Liver (tissue), 9 donors: ENCODE results near the gene EWSR1. TPM values are rescaled to one million over a fixed set of nuclear protein-coding genes. Genes with fewer than 3 reads are reported as not detected.

Source experiments
- DNase-seq: peaks from one replicate; pipeline ENCODE4 v3.0.0-alpha.2; 2017; ENCODE audit warnings: low spot score
- H3K27ac ChIP-seq, 2 donors: one replicate each; pipeline ENCODE4 v1.7.0; 2013; ENCODE audit warnings: inconsistent platforms in 2 of 2, low read length in 2 of 2, control low read depth in 1 of 2, low read depth in 1 of 2, mild to moderate bottlenecking in 1 of 2
- H3K27me3 ChIP-seq, 4 donors: one replicate each; pipeline versions ENCODE4 v1.6.1 to v1.7.0; 2013; ENCODE audit warnings: low read length in 3 of 4, inconsistent platforms in 1 of 4, mild to moderate bottlenecking in 1 of 4, moderate library complexity in 1 of 4; ENCODE audit not compliant: control insufficient read depth in 4 of 4, insufficient read depth in 4 of 4
- H3K36me3 ChIP-seq, 4 donors: one replicate each; pipeline versions ENCODE4 v1.6.1 to v1.7.0; 2013; ENCODE audit warnings: low read length in 3 of 4, mild to moderate bottlenecking in 3 of 4, low read depth in 1 of 4, moderate library complexity in 1 of 4; ENCODE audit not compliant: control insufficient read depth in 4 of 4, insufficient read depth in 3 of 4
- H3K4me1 ChIP-seq, 4 donors: one replicate each; pipeline versions ENCODE4 v1.6.1 to v1.7.0; 2013; ENCODE audit warnings: low read length in 3 of 4, mild to moderate bottlenecking in 3 of 4, moderate library complexity in 1 of 4; ENCODE audit not compliant: control insufficient read depth in 4 of 4, insufficient read depth in 4 of 4
- H3K4me3 ChIP-seq, 3 donors: one replicate each; pipeline versions ENCODE4 v1.6.1 to v1.7.0; 2013; ENCODE audit warnings: low read length in 3 of 3, control low read depth in 1 of 3, low read depth in 1 of 3, mild to moderate bottlenecking in 1 of 3
- H3K9ac ChIP-seq, 2 donors: one replicate each; pipeline ENCODE4 v1.7.0; 2013; ENCODE audit warnings: low read length in 2 of 2, mild to moderate bottlenecking in 2 of 2, moderate library complexity in 2 of 2, control low read depth in 1 of 2, low read depth in 1 of 2
- H3K9me3 ChIP-seq, 4 donors: one replicate each; pipeline versions ENCODE4 v1.6.1 to v1.7.0; 2013; ENCODE audit warnings: low read length in 3 of 4; ENCODE audit not compliant: control insufficient read depth in 4 of 4
- EGR1 ChIP-seq, 2 donors: IDR thresholded peaks; 2 replicates each; pipeline ENCODE4 v1.6.1; 2016 to 2018; ENCODE audit warnings: antibody characterized with exemption in 2 of 2, low read depth in 2 of 2
- FOXA1 ChIP-seq: IDR thresholded peaks from 2 replicates; pipeline ENCODE4 v1.6.1; 2016; ENCODE audit warnings: antibody characterized with exemption
- FOXA2 ChIP-seq: IDR thresholded peaks from 2 replicates; pipeline ENCODE4 v1.6.1; 2016; ENCODE audit warnings: antibody characterized with exemption
- GABPA ChIP-seq, 2 donors: IDR thresholded peaks in 1 of 2; conservative IDR thresholded peaks in 1 of 2; 2 replicates each; pipeline ENCODE4 v1.6.1; 2016; ENCODE audit warnings: antibody characterized with exemption in 2 of 2, mild to moderate bottlenecking in 1 of 2, moderate library complexity in 1 of 2
- HNF4A ChIP-seq, 2 donors: conservative IDR thresholded peaks; 2 replicates each; pipeline ENCODE4 v1.6.1; 2016; ENCODE audit warnings: antibody characterized with exemption in 2 of 2, mild to moderate bottlenecking in 2 of 2
- HNF4G ChIP-seq: IDR thresholded peaks from 2 replicates; pipeline ENCODE4 v1.6.1; 2016; ENCODE audit warnings: antibody characterized with exemption
- JUND ChIP-seq, 2 donors: IDR thresholded peaks; 2 replicates each; pipeline ENCODE4 v1.6.1; 2016; ENCODE audit warnings: antibody characterized with exemption in 2 of 2
- NR2F2 ChIP-seq: IDR thresholded peaks from 2 replicates; pipeline ENCODE4 v1.6.1; 2016; ENCODE audit warnings: antibody characterized with exemption
- RAD21 ChIP-seq, 2 donors: IDR thresholded peaks; 2 replicates each; pipeline ENCODE4 v1.6.1; 2016; ENCODE audit warnings: antibody characterized with exemption in 2 of 2, mild to moderate bottlenecking in 2 of 2
- RXRA ChIP-seq, 2 donors: IDR thresholded peaks; 2 replicates each; pipeline ENCODE4 v1.6.1; 2017 to 2018; ENCODE audit warnings: antibody characterized with exemption in 2 of 2, mild to moderate bottlenecking in 1 of 2
- SP1 ChIP-seq: IDR thresholded peaks from 2 replicates; pipeline ENCODE4 v1.6.1; 2018; ENCODE audit warnings: antibody characterized with exemption, mild to moderate bottlenecking
- TAF1 ChIP-seq: conservative IDR thresholded peaks from 2 replicates; pipeline ENCODE4 v1.6.1; 2016; ENCODE audit warnings: antibody characterized with exemption, mild to moderate bottlenecking
- YY1 ChIP-seq: IDR thresholded peaks from 2 replicates; pipeline ENCODE4 v1.6.1; 2016; ENCODE audit warnings: antibody characterized with exemption, mild to moderate bottlenecking
- WGBS: extraction: QIAGEN DNeasy Blood & Tissue Kit; methylation state at CpG from one replicate; pipeline ENCODE4 v1.1.7; 2013; 5-methylcytosine and 5-hydroxymethylcytosine counted together
- polyA plus RNA-seq, 2 donors: library from polyadenylated mRNA; stranded (reverse) in 1 of 2; unstranded in 1 of 2; fragments of 200-250 nt in 1 of 2; fragments of >200 nt in 1 of 2; fragmentation: Nextera tagmentation in 1 of 2; extraction: Ambion mirVana in 1 of 2; gene quantifications; one replicate each; pipeline versions ENCODE4 v1.2.1 to v1.2.3, GENCODE V29; 2013 to 2015
- total RNA-seq, 2 donors: library from RNA; depleted of rRNA; stranded (reverse); fragments of >200 nt; gene quantifications; one replicate each; pipeline ENCODE4 v1.2.3, GENCODE V29; 2014
- TF ChIP-seq, protein P1 (sequence below): IDR thresholded peaks from 2 replicates; pipeline ENCODE4 v1.6.1; 2016; ENCODE audit warnings: antibody characterized with exemption
- TF ChIP-seq, protein P2 (sequence below): IDR thresholded peaks from 2 replicates; pipeline ENCODE4 v1.6.1; 2016; ENCODE audit warnings: antibody characterized with exemption
- TF ChIP-seq, protein P3 (sequence below): fragments of 150-350 bp; IDR thresholded peaks from 2 replicates; pipeline ENCODE4 v1.5.1; 2017; ENCODE audit warnings: improper control_type of control experiment, low read depth, low read length; ENCODE audit not compliant: missing input control
- TF ChIP-seq, protein P4 (sequence below): IDR thresholded peaks from 2 replicates; pipeline ENCODE4 v1.6.1; 2016; ENCODE audit warnings: antibody characterized with exemption
- donor health status: healthy.
- donor health status: healthy.
- donor health status: healthy.
- donor health status: healthy.
- donor health status: healthy.

The EWSR1 gene
- total and polyA plus RNA-seq, 4 donors = 64.8 to 134 (median 78.3) TPM

DNA sequence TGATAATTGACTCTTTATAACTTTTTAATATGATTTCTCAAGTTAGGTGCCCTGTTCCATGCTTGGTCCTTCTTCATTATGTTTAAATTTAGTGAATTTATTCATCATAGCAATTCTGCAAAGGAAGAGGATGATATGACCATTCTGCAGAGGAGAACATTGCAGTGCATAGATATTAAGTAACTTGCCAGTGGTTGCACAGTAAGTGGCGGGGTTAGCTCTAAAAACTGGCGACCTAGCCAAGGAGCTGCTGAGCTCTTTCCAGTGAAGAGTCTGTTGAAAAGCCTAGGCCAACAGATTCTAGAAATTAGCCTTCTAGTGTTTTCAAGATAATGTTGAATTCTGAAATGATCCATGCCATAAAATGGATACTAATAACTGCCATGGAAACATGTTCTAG is 4.6 kb downstream of the EWSR1 start:
- H3K27me3 ChIP-seq = no peaks in the 10 kb centered on the region
- 80% methylated on average over 2 of the region's 2 CpGs for WGBS
- no peak overlapping the region for H3K9ac ChIP-seq
- no peaks in the 10 kb centered on the region for H3K9me3 ChIP-seq
- DNase-seq = no peak
- no peak for TF ChIP-seq HNF4G
- TF ChIP-seq, protein P1, sequence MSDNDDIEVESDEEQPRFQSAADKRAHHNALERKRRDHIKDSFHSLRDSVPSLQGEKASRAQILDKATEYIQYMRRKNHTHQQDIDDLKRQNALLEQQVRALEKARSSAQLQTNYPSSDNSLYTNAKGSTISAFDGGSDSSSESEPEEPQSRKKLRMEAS = no peak
- no peak for TF ChIP-seq RAD21 (IDR thresholded peaks at IDR 0.05)
- no peak for TF ChIP-seq YY1
- TF ChIP-seq FOXA1 = no peak
- no peak for TF ChIP-seq JUND (IDR thresholded peaks at IDR 0.05)
- TF ChIP-seq, protein P2, sequence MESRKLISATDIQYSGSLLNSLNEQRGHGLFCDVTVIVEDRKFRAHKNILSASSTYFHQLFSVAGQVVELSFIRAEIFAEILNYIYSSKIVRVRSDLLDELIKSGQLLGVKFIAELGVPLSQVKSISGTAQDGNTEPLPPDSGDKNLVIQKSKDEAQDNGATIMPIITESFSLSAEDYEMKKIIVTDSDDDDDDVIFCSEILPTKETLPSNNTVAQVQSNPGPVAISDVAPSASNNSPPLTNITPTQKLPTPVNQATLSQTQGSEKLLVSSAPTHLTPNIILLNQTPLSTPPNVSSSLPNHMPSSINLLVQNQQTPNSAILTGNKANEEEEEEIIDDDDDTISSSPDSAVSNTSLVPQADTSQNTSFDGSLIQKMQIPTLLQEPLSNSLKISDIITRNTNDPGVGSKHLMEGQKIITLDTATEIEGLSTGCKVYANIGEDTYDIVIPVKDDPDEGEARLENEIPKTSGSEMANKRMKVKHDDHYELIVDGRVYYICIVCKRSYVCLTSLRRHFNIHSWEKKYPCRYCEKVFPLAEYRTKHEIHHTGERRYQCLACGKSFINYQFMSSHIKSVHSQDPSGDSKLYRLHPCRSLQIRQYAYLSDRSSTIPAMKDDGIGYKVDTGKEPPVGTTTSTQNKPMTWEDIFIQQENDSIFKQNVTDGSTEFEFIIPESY = no peak
- TF ChIP-seq FOXA2 = no peak
- TF ChIP-seq RXRA (IDR thresholded peaks at IDR 0.05) = no peak
- no peak for TF ChIP-seq EGR1 (IDR thresholded peaks at IDR 0.05; ENCODE audit: low read depth in 2 of 2)
- TF ChIP-seq TAF1 = no peak
- no peak for TF ChIP-seq NR2F2
- TF ChIP-seq HNF4A (conservative IDR thresholded peaks at IDR 0.05) = no peak
- TF ChIP-seq GABPA (IDR thresholded peaks at IDR 0.05 in 1 of 2, conservative IDR thresholded peaks at IDR 0.05 in 1 of 2) = no peak
- H3K4me1 ChIP-seq = peaks cover 4 to 76% (median 68%) of the 10 kb centered on the region in 4 donors
- no peak overlapping the region for H3K4me3 ChIP-seq
- no peak overlapping the region for H3K27ac ChIP-seq
- H3K36me3 ChIP-seq = peaks cover 6 to 48% (median 40%) of the 10 kb centered on the region in 4 donors

DNA sequence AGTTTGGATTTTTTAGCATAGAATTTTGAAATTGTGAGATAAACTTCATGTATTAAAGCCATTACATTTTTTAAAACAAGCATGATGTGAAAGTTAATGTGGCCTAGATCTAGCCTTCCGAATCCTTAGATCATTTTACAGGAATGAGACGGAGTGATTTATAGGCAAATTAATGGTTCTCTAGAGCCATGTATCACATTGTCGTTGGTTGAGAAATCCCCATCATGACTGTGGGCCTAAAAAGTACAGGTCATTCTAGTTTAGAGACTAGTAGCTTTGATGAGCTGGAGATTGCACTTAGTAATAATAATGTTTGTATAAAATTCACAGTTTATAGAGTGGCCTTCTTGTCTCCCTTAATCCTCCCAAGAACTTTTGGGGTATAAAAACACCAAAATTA is 7.1 kb downstream of the EWSR1 start:
- WGBS = 64% methylated on average over 3 of the region's 3 CpGs
- H3K9ac ChIP-seq = no peak overlapping the region
- TF ChIP-seq FOXA2 = no peak
- TF ChIP-seq GABPA (IDR thresholded peaks at IDR 0.05 in 1 of 2, conservative IDR thresholded peaks at IDR 0.05 in 1 of 2) = no peak
- TF ChIP-seq RAD21 (IDR thresholded peaks at IDR 0.05) = no peak
- no peak for TF ChIP-seq YY1
- TF ChIP-seq SP1 = no peak
- no peak for TF ChIP-seq RXRA (IDR thresholded peaks at IDR 0.05)
- TF ChIP-seq, protein P3, sequence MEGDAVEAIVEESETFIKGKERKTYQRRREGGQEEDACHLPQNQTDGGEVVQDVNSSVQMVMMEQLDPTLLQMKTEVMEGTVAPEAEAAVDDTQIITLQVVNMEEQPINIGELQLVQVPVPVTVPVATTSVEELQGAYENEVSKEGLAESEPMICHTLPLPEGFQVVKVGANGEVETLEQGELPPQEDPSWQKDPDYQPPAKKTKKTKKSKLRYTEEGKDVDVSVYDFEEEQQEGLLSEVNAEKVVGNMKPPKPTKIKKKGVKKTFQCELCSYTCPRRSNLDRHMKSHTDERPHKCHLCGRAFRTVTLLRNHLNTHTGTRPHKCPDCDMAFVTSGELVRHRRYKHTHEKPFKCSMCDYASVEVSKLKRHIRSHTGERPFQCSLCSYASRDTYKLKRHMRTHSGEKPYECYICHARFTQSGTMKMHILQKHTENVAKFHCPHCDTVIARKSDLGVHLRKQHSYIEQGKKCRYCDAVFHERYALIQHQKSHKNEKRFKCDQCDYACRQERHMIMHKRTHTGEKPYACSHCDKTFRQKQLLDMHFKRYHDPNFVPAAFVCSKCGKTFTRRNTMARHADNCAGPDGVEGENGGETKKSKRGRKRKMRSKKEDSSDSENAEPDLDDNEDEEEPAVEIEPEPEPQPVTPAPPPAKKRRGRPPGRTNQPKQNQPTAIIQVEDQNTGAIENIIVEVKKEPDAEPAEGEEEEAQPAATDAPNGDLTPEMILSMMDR = no peak
- TF ChIP-seq HNF4A (conservative IDR thresholded peaks at IDR 0.05) = no peak
- TF ChIP-seq, protein P4, sequence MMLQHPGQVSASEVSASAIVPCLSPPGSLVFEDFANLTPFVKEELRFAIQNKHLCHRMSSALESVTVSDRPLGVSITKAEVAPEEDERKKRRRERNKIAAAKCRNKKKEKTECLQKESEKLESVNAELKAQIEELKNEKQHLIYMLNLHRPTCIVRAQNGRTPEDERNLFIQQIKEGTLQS = no peak
- no peak for TF ChIP-seq NR2F2
- no peak for TF ChIP-seq HNF4G
- TF ChIP-seq EGR1 (IDR thresholded peaks at IDR 0.05; ENCODE audit: low read depth in 2 of 2) = no peak
- no peak overlapping the region for H3K27ac ChIP-seq
- peaks cover 4 to 66% (median 58%) of the 10 kb centered on the region in 4 donors for H3K4me1 ChIP-seq
- H3K36me3 ChIP-seq = peaks cover 14 to 67% (median 58%) of the 10 kb centered on the region in 4 donors
- DNase-seq = no peak
- H3K27me3 ChIP-seq = no peaks in the 10 kb centered on the region
- H3K9me3 ChIP-seq = no peaks in the 10 kb centered on the region
- no peak overlapping the region for H3K4me3 ChIP-seq
